WERI-Rb-1 (cell line): Measurements from ENCODE around the gene TIMM29.

ENCODE experiments used
- DNase-seq: peaks from one replicate; pipeline ENCODE4 v3.0.0-alpha.2; 2020
- H3K27ac ChIP-seq: fragments of 250-450 bp; sonication (Bioruptor Pico); 2 replicates; pipeline ENCODE4 v1.5.1; 2020; ENCODE audit warnings: mild to moderate bottlenecking, moderate library complexity
- H3K27me3 ChIP-seq: fragments of 250-450 bp; sonication (Bioruptor Pico); 2 replicates; pipeline ENCODE4 v1.5.1; 2021; ENCODE audit warnings: mild to moderate bottlenecking, low read depth, moderate library complexity; ENCODE audit not compliant: insufficient read depth, severe bottlenecking
- H3K36me3 ChIP-seq: fragments of 250-450 bp; sonication (Bioruptor Pico); 2 replicates; pipeline ENCODE4 v1.5.1; 2020; ENCODE audit warnings: mild to moderate bottlenecking, moderate library complexity
- H3K4me3 ChIP-seq: 2 replicates; pipeline ENCODE4 v1.5.1; 2011; ENCODE audit warnings: low read depth, mild to moderate bottlenecking, control low read depth, low read length
- H3K9me3 ChIP-seq: fragments of 250-450 bp; sonication (Bioruptor Pico); 2 replicates; pipeline ENCODE4 v1.5.1; 2021; ENCODE audit warnings: mild to moderate bottlenecking, moderate library complexity; ENCODE audit not compliant: severe bottlenecking
- TF ChIP-seq, protein P1 (sequence below): IDR thresholded peaks from 2 replicates; pipeline ENCODE4 v1.5.1; 2011; ENCODE audit warnings: low read depth, mild to moderate bottlenecking, control low read depth, inconsistent platforms, low read length

Gene TIMM29

DNA sequence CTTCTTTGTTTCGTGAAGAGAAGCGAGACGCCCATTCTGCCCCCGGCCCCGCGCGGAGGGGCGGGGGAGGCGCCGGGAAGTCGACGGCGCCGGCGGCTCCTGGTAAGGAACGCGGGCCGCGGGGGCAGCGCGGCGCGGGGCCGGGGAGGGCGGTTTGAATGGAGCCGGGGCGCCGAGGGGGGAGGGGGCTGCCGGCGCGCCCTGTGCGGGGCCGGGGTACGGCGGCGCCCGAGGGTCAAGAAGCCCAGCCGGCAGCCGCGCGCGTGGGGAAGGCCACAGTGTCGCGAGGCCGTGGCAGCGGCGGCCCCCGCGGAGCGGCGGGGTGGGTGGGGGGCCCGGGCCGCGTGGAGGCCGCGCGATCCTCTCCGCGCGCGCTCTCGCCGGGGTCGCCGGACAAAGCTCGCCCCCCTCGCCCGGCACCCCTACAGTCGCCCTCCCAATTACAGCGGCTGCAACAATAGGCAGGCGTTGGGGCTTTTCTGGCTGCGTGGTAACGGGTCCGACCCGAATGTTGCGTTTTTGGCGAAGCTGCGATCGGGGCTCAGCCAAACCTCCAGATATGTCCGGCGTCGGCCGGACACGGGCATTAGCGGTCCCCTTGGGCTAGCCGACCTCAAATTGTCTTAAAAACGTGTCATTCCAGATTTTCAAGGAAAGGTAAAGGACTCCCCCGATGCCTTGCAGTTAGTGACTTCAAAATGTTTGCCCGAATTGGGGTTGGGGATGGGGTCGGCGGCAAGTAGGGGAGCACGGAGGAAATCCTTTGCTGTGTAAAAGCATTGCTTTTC is 32.7 kb downstream of the TIMM29 start:
- Histone ChIP-seq H3K27me3 (no peaks in the 10 kb centered on the region), H3K9me3 (no peaks in the 10 kb centered on the region), H3K36me3 (peaks cover 16% of the 10 kb centered on the region), H3K27ac (peak overlapping the region; percentile 91), H3K4me3 (peak overlapping the region; percentile 81)
- DNase-seq = peak; percentile 34
- TF ChIP-seq, protein P1, sequence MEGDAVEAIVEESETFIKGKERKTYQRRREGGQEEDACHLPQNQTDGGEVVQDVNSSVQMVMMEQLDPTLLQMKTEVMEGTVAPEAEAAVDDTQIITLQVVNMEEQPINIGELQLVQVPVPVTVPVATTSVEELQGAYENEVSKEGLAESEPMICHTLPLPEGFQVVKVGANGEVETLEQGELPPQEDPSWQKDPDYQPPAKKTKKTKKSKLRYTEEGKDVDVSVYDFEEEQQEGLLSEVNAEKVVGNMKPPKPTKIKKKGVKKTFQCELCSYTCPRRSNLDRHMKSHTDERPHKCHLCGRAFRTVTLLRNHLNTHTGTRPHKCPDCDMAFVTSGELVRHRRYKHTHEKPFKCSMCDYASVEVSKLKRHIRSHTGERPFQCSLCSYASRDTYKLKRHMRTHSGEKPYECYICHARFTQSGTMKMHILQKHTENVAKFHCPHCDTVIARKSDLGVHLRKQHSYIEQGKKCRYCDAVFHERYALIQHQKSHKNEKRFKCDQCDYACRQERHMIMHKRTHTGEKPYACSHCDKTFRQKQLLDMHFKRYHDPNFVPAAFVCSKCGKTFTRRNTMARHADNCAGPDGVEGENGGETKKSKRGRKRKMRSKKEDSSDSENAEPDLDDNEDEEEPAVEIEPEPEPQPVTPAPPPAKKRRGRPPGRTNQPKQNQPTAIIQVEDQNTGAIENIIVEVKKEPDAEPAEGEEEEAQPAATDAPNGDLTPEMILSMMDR = no peak

DNA sequence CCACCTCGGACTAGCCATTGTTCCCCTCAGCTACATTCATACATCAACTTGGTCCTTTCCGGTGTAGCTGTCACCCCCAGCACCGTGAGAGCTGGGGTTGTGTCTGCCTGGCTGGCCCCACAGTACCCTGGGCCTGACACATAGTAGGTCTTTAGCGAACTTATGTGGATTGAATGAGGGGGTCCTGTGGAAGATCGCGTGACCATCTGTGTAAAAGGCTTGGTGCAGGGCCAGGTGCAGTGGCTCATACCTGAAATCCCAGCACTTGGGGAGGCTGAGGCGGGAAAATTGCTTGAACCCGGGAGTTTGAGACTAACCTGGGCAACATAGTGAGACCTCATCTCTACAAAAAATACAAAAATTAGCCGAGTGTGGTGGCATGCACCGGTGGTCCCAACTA is 34.3 kb downstream of the TIMM29 start:
- H3K27me3 ChIP-seq = no peaks in the 10 kb centered on the region
- DNase-seq = no peak
- H3K36me3 ChIP-seq = peaks cover 18% of the 10 kb centered on the region
- no peaks in the 10 kb centered on the region for H3K9me3 ChIP-seq
- TF ChIP-seq, protein P1 = no peak
- no peak overlapping the region for H3K27ac ChIP-seq
- no peak overlapping the region for H3K4me3 ChIP-seq

DNA sequence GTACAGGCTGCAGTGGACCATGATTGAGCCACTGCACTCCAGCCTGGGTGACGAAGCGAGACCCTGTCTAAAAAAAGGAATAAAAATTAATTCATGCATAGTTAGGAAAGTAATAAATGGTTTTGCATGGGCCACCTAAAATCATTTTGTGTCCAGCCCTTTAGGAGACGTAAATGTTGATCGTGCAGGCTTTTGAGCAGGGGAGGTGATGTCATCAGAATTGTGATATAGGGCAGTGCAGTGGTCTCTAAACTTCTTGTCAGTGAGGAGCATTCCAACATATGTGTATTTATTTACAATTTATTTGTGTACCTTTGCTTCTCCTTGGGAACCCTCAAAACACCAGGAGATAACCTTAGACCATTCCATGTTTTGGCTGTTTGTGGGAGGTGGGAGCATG is 35.3 kb downstream of the TIMM29 start:
- Histone ChIP-seq H3K27me3 (no peaks in the 10 kb centered on the region), H3K27ac (no peak overlapping the region), H3K36me3 (peaks cover 18% of the 10 kb centered on the region), H3K9me3 (no peaks in the 10 kb centered on the region), H3K4me3 (no peak overlapping the region)
- no peak for DNase-seq
- TF ChIP-seq, protein P1 = no peak

DNA sequence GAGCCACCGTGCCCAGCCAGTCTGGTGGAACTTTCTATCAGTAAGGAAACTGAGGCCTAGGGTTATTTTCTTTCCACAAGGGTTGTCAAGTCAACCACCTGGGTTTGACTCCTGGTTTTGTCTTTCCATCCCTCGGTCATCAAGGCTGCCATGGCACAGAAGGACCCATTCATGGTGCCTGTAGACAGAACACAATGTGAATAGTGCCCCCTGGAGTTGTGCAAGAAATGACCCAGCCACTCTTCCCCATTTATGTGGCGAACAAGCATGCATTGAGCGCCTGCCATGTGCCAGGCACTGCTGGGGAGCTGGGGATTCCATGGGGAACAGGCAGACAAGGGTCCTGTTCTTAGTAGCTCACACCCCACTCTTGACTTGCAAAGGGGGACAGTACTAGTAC is 36.3 kb downstream of the TIMM29 start:
- Histone ChIP-seq H3K4me3 (no peak overlapping the region), H3K9me3 (no peaks in the 10 kb centered on the region), H3K36me3 (peaks cover 21% of the 10 kb centered on the region), H3K27me3 (no peaks in the 10 kb centered on the region), H3K27ac (no peak overlapping the region)
- TF ChIP-seq, protein P1 = 0 out of 2 replicates have a peak, but pooled peaks have one; percentile 17
- no peak for DNase-seq

DNA sequence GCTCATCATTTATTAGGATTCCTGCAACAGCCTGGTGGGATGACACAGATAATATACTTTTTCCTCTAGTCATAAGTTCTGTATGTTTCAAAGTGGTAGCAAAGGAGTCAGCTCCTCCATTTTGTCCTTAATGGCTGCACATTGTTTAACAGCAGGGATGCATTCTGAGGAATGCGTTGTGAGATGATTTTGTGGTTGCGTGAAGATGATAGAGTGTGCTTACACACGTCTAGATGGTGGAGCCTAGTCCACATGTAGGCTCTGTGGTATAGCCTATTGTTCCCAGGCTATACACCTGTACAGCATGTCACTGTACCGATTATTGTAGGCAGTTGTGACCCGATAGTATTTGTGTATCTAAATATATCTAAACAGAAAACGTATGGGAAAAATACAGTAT is 36.8 kb downstream of the TIMM29 start:
- Histone ChIP-seq H3K27ac (no peak overlapping the region), H3K27me3 (no peaks in the 10 kb centered on the region), H3K4me3 (no peak overlapping the region)

More for the DNA sequence above, 36.8 kb downstream of the TIMM29 start:
- Histone ChIP-seq H3K9me3 (no peaks in the 10 kb centered on the region), H3K36me3 (peaks cover 21% of the 10 kb centered on the region)
- DNase-seq = no peak
- TF ChIP-seq, protein P1 = no peak
